GM18498 (cell line): Measurements from ENCODE around the gene TRIM50.
"Not testable (repeated sequence)": the region's sequence is repeated elsewhere in the genome, so short reads cannot be mapped to it uniquely, and the experiment has no call there.

ENCODE experiments used
- ATAC-seq: cut with Tn5 transposase; IDR thresholded peaks from one replicate; pipeline ENCODE4 v1.9.1; 2021; ENCODE audit warnings: mild to moderate bottlenecking, moderate library complexity; ENCODE audit not compliant: unreplicated experiment

The TRIM50 gene

GRCh38 chr7:73327922-73328321 lies at the start of gene TRIM50, which contains the start of gene FKBP6:
Gene TRIM50 (minus strand): TSS chr7:73328082. CDS start chr7:73324787, 3,295 bp downstream.
Gene FKBP6 (plus strand): TSS chr7:73328161. CDS start chr7:73328429, 268 bp downstream.
- not testable (repeated sequence) for ATAC-seq

GRCh38 chr7:73376671-73377412 lies 49.0 kb upstream of the TRIM50 start:
- ATAC-seq: no peak

GRCh38 chr7:73376262-73376661 lies 48.4 kb upstream of the TRIM50 start:
- not testable (repeated sequence) for ATAC-seq

GRCh38 chr7:73373741-73374140 lies 45.9 kb upstream of the TRIM50 start:
- no peak for ATAC-seq

GRCh38 chr7:73369622-73370021 lies 41.7 kb upstream of the TRIM50 start:
- no peak for ATAC-seq

GRCh38 chr7:73369009-73369408 lies 41.1 kb upstream of the TRIM50 start:
- no peak for ATAC-seq

GRCh38 chr7:73366990-73367389 lies 39.1 kb upstream of the TRIM50 start:
- no peak for ATAC-seq

GRCh38 chr7:73366127-73366526 lies 38.2 kb upstream of the TRIM50 start:
- no peak for ATAC-seq

GRCh38 chr7:73364006-73364728 lies 36.3 kb upstream of the TRIM50 start:
- no peak for ATAC-seq

GRCh38 chr7:73363225-73364005 lies 35.5 kb upstream of the TRIM50 start:
- no peak for ATAC-seq

GRCh38 chr7:73360590-73360989 lies 32.7 kb upstream of the TRIM50 start:
- not testable (repeated sequence) for ATAC-seq

- ATAC-seq: no peak
Observed at GRCh38 chr7:73359746-73360375, 32.0 kb upstream of the TRIM50 start.

- no peak for ATAC-seq
Observed at GRCh38 chr7:73359306-73359705, 31.4 kb upstream of the TRIM50 start.

- ATAC-seq: no peak
Observed at GRCh38 chr7:73358590-73359275, 30.9 kb upstream of the TRIM50 start.

- no peak for ATAC-seq
Observed at GRCh38 chr7:73356159-73356558, 28.3 kb upstream of the TRIM50 start.

- ATAC-seq: no peak
Observed at GRCh38 chr7:73354821-73355220, 26.9 kb upstream of the TRIM50 start.

- ATAC-seq: no peak
Observed at GRCh38 chr7:73354196-73354595, 26.3 kb upstream of the TRIM50 start.

- ATAC-seq: no peak
Observed at GRCh38 chr7:73353243-73353642, 25.4 kb upstream of the TRIM50 start.

- ATAC-seq: no peak
Observed at GRCh38 chr7:73352784-73353183, 24.9 kb upstream of the TRIM50 start.

GRCh38 chr7:73351447-73352167 lies 23.7 kb upstream of the TRIM50 start:
- no peak for ATAC-seq
